Daoy (cell line): ENCODE results near the gene MEF2A. TPM values are rescaled to one million over a fixed set of nuclear protein-coding genes. Genes with fewer than 3 reads are reported as not detected.
A peak's percentile ranks its signal among the peaks of the same experiment; 100 is the strongest.
"Not testable (repeated sequence)": the region's sequence is repeated elsewhere in the genome, so short reads cannot be mapped to it uniquely, and the experiment has no call there.

Experiments used
- DNase-seq: peaks from one replicate; pipeline ENCODE4 v3.0.0-alpha.2; 2015; ENCODE audit warnings: low read depth
- total RNA-seq: library from RNA; depleted of rRNA; stranded (reverse); fragments of >200 nt; shearing (Covaris generic); gene quantifications from 2 replicates; pipeline ENCODE4 v1.2.3, GENCODE V29; 2014

The MEF2A gene
- total RNA-seq, 1 experiment from 2014 or later: 24.2 TPM

DNA sequence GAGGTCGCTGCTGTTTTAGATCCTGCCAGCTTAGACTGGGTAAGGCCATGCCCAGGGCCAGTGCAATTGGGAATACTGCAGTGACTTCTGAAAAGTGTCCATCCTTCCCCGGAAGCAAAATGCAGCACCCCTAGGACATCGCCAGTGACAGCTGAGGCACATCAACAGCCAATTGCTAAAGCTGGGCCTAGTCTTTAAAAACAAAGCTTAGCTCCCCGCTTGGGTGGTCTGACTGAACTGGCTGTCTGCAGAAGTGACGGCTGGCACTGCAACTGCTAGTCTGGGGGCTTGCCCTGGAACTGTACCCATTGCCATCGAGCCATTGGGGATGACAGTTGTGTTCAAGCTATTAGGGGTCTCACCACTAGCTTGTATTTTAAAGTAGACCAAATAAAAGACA is 163.1 kb downstream of the MEF2A start:
- no peak for DNase-seq

DNA sequence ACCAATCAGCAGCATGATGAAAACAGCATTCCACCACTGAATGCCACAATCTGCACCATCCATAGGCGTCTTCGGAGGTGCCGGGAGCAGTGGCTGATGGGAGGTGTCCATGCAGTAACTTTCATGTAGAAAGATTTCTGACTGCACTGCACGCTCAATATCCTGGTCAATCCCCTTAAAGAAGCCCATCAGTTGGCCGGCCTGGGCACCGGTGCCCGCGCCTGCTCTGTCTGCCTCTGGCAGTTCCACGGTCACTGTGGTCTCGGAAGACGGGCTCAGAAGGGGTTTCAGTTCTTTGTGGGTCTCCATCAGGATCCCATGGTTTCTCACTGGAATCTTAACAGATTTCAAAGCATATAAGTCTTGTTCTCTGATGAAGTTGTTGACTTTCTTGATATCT is 163.5 kb downstream of the MEF2A start:
- DNase-seq: no peak

DNA sequence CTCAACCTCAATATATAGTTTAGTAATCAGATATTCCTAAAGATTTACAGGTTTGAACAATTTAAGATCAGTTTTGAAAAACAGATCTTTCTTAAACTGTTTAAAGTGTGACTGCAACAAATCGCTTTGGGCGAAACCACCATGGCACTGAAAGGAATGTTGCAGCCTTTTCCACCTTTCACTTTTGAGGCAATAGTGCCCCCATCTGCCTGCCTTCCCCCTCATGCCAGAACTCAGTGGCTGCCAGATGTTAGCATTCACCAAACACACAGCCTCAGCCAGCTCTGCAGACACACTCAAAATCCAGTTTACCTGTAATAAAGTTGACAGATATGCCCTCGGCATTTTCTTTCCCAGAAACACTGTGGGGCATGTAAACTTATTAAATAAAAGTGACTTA is 164.1 kb downstream of the MEF2A start:
- peak; percentile 67 for DNase-seq

DNA sequence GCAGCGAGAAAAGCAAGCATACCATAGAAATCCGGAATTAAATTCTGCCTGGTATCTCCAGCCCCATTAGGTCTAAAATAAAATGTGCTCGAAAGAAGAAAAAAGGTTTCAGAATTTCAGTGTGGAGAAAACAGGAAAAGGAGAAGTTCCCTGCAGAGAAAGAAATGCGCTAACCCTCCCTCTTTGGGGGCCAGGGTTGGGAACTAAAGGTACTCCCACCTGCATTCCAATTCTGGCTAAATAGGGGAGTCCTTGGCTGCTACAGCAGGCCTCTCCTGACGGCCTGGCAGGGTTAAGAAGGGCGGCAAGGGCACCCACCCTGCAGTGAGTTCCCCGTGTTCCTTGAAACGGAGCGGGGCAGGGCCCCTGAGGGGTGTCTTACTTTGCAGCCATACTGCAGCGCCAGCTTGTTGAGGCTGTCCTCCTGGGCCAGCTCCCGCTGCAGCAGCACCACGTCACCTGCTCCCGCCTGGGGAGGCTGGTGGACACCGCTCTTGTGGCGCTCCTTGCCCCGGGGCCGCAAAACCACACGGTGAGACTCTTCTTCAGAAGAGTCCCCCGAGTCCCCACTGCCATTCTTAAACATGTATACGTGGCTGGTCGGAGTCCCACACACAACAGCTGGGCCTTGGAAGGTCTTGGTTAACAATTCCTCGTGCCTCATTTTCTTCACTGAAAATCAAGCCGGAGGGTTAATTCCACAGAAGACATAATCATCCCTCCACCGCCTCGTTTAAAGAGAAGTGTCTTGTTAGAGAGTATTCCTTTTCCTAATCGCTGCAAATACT is 165.7 kb downstream of the MEF2A start:
- DNase-seq: no peak

DNA sequence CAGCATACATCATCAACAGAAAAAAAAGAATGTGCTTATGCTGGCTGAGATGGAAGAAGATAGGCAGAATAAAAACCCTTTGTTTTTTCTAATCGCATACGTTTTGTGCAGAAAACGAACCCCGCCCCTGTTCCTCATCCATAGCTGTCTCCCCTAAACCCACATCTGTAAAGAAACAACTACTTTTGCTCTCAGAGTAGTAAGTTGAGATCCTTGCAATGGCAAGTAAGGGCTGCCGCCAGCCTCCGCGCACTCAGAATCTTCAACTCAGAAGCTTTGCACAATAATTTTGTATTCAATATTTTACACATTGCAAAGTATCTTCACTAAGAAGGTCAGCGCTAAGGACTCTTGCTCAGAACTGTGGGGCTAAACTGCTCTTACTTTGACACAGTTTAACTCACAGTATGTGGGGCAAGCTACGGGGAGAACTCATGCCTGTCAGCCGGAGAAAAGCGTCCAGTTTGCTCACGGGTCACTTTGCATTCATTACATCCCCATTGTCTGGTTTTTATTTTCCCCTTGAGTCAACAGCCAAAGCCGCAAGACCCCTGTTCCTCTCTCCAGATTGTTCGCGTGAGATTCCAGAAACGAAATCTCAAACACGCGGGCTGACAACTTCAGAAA is 166.5 kb downstream of the MEF2A start:
- no peak for DNase-seq

DNA sequence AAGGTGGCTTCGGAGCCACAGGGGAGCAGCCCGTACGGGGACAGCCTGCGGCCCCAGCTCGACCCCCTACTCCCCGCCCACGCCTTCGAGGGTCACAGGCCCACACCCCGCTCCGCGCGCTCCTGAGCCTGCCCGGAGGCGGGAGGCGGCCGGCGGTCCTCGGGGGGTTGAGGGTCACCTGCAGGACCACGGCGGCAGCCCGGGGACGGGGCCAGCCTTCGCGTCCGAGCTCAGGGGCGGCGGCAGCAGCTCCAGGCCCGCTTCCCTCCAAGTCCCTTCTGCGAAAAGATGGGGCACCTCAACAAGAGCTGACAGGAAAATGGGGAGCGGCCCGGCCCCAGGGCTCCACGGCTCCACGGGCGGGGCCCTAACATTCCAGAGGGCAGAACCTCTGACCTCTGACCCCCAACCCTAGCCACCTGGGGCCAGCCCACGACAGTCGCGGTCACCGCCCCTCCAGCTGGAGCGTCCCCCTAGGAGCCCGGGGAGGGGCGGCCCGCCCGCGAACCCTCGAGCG is 167.0 kb downstream of the MEF2A start:
- peak; percentile 21 for DNase-seq

DNA sequence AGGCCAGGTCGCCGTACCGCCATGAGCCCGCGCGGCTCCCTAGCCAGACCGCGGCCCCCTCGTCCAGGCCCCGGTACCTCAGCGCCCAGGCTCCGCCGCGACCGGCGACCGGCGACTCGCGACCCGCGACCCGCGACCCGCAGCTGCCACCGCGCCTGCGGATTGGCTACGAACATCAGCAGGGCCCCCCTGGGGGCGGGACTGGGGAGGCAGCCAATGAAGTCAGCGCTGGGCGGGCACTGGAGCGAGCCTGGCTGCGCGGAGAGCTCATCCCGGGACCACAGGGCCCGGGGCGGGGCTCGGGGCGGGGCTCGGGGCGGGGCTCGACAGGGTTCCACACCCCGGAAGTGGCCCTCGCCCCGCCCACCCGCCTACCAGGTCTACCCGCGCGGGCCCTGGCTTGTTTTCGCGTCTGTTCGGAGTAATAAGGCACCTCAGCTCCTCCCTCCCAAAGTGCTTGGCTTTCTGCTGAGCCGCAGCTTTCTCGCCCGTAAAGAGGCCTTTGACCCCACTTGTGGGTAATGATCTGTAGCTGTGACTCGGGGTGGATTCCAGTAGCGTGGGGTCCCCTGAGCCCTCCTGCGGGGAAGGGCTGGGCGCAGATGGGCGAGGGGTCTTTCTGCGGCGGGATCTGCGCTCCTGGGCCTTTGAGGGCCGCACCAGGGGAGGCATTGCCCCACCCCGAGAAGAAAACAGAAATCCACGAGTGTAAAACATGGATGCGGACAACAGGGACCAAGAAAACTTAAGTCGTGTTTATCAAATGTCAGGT is 167.7 kb downstream of the MEF2A start, which contains the start of gene LYSMD4:
Gene LYSMD4 (minus strand): TSS at position 170 of the 772 bp plus-strand sequence. CDS start 1,438 bp downstream, outside the sequence.
- DNase-seq: peak; percentile 96

DNA sequence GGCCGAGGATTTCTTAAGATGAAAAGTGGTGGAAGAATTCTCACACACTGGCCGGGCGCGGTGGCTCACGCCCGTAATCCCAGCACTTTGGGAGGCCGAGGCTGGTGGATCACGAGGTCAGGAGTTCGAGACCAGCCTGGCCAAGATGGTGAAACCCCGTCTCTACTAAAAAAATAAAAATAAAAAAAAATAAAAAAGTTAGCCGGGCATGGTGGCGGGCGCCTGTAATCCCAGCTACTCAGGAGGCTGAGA is 168.2 kb downstream of the MEF2A start:
- DNase-seq: not testable (repeated sequence)

DNA sequence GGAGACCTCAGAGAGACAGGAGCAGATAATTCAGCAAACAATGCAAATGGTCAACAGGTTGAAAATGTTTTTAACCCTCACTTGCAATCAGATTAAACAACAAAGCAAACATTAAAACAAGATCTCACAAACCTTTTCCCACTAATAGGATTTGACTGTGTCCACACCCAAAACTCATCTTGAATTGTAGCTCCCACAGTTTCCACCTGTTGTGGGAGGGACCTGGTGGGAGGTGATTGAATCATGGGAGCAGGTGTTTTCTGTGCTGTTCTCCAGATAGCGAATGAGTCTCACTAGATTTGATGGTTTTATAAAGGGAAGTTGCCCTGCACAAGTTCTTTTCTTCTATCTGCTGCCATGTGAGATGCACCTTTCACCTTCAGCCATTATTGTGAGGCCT is 168.8 kb downstream of the MEF2A start:
- DNase-seq: no peak

DNA sequence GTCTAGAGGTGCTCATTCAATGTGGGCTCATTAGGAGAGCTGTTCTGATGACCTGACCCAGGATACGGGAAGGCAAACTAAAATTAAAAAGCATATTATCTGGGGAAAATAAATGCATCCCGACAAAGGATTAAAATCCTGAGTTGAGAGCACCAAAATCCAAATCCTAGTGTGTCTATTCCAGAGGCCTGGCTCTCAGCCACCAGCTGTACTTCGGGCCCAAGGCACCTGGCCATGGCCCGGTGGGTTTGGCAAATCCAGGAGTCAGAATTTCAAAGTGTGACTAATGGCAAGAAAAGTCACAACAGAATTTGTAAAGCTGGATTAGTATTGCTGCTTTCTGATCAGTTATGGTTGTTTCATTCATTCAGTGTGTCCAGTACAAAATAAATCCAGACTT is 170.1 kb downstream of the MEF2A start:
- DNase-seq: no peak

DNA sequence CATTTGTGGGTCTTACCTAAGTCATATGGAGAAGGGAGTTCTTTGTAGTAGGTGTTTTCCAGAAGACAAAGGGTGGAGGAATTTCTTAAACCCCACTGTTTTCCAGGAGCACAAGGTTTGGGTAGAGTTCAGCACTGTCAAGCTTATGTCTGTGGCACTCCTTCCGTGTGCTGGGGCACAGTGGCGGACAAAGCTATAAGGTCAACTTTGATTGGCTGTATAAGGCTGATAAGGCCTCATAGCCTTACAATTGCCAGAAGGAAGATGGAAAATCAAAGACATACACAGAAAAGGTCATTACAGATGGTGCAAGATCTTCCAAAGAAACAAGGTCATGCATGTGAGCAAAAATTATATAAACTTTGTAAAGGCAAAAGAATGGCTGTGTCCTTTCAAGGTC is 170.9 kb downstream of the MEF2A start:
- DNase-seq: no peak

DNA sequence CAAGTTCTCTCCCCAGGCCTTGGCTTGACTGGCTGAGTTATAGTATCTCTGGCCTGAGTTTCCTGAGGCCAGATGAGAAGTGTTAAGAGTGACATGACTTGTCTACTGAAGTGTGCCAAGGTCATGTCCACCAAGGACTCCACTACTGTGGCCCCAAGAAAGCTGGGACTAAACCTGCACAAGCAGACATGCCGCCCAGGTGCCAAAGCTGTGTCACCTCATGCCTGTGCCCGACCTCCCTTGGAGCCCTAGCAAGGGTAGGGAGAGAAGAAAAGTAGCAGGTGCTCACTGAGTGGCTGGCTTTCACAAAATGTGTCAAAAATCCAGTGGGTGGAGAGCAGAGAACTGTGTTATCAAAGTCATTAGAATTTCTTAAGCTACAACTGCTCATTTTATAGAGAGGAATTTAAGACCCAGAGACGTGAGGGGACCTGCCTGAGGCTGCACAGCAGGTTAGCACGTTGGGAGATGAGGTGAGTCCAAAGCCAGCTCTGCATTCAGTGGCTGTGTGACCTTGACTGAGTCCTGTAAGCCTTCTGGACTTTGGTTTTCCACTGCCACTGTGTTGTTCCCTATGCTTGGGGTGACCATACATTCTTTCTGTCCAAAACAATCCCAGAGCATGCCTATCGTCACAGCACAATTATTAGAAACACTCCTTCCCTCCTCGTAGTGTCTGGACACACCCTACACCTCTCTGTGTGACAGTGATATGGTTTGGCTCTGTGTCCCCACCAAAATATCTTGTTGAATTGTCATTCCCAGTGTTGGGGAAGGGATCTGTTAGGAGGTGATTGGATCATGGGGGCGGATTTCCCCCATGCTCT is 172.4 kb downstream of the MEF2A start:
- no peak for DNase-seq

DNA sequence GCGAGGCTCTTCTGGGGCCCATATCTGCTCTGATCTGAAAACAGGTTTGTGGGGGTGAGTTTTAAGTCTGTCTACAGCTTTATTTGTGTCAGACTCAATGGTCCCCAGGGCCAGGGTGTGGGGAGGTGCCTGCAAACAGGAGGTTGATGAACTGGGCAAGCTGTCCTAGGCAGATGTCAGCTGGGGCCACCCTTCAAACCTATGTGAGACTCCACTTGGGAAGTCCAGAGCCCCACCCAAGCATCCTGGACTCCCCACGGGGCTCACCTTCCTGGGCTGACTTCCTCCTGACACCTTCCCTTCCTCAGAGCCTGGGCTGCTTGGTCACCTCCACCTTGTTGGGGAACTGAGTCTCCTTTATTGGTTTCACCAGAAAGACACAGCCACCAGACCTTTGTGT is 176.1 kb downstream of the MEF2A start:
- DNase-seq: no peak

DNA sequence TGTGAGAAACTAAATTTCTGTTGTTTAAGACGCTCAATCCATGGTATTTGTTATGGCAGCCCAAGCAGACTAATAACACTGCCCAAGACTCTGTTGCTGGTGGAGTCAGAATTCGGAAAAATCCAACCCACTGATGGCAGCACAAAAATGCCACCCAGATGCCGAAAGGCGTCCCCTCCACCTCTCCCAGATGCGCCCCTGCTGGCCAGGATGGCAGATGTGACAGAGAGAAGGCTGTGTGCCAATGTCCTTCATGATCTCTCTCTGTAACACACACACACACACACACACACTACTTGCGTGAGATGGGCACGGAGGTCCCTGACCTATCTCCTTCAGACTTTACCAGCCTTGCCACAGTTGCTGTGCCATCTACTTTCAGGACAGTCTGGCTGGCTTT is 178.4 kb downstream of the MEF2A start:
- no peak for DNase-seq

DNA sequence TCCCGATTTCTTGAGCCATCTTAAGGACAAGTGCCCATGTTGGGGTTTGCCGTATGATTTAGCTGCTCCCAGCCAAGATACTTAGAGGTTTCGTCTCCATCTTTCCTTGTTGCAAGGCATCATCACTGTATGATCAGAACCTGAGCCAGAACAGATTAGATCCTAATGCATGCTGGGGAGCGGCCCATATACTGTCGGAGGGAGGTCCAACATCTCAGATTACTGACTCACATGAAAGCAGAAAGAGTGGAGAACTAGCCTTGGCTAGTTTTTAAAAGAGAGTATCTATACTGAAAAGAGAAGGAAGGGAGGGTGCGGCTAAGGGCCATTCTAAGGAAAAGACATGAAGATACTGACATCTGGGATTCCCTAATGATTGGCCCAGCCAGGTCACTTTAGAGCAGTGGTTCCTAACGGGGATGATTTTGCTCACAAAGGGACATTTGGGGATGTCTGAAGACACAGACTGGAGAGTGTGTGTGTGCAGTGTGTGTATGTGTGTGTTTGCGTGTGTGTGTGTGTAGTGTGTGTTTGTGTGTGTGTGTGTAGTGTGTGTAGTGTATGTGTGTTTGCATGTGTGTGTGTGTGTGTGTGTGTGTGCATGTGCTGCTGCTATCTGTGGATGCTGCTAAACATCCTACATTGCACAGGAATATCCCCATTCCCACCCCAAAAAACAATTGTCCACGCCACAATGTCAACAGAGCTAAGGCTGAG is 179.7 kb downstream of the MEF2A start:
- no peak for DNase-seq

DNA sequence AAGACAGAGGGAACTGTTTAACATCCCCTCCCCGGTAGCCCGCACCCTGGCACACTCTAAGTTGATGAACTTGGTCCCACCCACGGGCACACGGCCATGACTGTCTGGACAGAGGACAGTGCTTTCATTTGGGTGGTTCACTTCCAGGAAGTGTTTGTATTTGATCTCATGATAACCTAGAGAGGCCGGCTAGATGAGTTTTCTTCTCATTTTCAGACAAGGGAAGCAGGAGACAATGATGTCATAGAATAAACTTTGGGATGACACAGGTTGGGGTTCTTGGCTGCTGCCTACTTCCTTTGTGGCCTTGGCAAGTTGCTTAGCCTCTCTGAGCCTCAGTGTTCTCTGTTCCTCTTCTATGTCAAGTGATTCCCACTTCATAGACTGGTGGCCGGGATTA is 183.6 kb downstream of the MEF2A start:
- DNase-seq: peak; percentile 23

DNA sequence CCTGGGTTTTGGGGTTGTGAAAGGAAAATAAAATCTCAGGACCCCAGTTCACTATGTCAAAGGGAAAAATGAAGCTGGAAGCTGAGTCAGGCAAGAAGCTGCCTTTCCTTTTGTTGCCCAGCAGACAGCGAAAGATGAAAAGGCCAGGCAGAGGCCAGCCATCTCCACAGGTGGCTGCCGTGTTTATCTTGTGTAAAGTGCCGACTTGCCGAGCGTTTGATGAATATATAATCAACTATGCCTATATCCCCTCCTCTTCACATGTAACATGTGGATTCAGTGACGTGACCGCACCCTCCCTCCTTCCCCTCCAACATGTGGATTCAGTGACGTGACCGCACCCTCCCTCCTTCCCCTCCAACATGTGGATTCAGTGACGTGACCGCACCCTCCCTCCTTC is 184.5 kb downstream of the MEF2A start:
- DNase-seq: not testable (repeated sequence)

DNA sequence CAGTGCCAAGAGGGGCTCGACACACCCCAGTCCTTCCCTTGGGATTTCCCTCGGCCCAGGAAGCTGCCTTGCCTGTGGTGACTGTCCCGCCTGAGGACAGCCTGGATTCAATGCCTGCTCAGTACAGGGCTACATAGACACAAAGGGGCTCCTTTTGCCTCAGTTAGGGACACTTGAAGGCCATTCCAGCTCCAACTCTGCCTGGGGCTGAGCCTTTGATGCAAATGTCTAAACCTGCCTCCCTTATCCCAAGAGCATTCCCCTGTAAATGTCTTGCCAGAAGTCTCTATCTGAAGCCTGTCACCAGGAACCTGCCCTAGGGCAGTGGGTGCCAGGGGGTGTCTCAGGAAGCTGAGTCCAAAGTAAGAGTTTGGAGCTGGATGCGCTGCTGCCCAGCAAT is 186.8 kb downstream of the MEF2A start:
- DNase-seq: no peak

DNA sequence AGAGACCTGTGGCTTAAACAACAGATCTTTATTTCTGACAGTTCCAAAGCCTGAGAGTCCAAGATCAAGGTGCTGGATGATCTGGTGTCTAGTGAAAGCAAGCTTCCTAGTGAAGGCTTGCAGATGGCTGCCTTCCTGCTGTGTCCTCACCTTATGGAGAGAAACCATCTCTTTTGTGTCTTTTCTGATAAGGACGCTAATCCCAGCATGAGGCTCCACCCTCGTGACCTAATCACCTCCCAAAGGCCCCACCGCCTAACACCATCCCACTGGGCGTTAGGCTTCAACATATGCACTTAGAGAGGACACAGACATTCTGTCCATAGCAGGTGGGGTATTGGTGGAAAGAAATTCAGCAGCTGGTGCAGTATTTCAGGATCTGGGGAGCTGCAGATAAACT is 187.3 kb downstream of the MEF2A start:
- DNase-seq: no peak

DNA sequence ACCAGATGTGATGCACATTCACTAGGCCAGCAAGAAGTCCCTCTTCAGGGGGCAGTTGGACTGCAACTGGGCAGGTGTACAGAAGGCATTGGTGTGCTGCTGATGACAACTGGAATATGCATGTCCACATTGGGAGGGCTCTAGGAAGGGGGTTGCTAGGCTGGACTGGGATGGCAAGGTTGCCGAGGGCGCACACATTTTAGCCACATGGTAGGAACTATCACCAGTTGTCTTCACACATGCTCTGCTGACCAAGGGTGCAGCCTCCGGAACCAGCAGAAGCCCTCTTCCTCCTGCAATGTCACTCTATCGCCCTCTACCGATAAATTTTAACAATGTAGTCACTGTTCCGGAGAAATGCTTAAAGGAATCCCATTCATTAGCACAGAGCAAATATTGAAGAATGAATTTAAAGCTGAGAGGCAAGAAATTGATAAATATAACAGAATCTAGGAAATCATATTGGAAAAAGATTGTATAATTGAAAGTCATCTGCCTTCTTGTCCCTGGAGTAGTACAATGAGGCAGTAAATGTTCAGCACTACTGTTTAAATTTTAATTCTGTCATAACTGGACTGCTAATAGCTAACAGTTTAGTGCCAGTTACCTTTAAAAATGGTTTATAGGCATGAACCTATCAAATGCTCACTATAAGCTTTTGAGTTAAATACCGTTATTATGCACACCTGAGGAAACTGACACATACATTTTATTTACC is 190.1 kb downstream of the MEF2A start:
- DNase-seq: peak; percentile 54

DNA sequence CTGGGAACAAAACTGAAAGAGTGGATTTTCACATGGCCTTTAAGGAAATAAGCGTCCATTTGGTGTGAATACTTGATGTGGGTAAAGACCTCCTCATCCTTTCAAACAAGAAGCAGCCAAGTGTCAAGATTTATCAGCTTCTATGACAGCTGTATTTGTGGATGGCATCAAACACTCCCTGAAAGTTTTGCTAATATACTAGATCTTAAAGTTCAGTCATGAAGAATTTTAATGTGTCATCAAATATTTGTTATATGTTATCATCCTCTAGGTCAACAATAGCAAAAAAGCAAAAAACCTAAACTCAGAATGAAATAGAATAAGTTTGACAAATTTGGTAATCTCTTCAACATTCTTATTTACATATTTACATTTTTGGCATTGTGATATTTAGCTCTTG is 196.5 kb downstream of the MEF2A start:
- no peak for DNase-seq
